IPS-15b (cell line): ENCODE results near the gene RNU5D-1.
"Not testable (repeated sequence)": the region's sequence is repeated elsewhere in the genome, so short reads cannot be mapped to it uniquely, and the experiment has no call there.

Source experiments
- H3K27me3 ChIP-seq: one replicate; pipeline ENCODE4 v1.6.1; 2013; ENCODE audit warnings: low read length; ENCODE audit not compliant: control insufficient read depth, insufficient read depth
- H3K36me3 ChIP-seq: one replicate; pipeline ENCODE4 v1.6.1; 2013; ENCODE audit warnings: low read length; ENCODE audit not compliant: control insufficient read depth, insufficient read depth
- H3K4me1 ChIP-seq: one replicate; pipeline ENCODE4 v1.6.1; 2013; ENCODE audit warnings: mild to moderate bottlenecking, low read length; ENCODE audit not compliant: control insufficient read depth, insufficient read depth
- H3K4me3 ChIP-seq: one replicate; pipeline ENCODE4 v1.5.1; 2013; ENCODE audit warnings: low read depth, low read length
- H3K9ac ChIP-seq: one replicate; pipeline ENCODE4 v1.6.1; 2013; ENCODE audit warnings: low read depth, mild to moderate bottlenecking, low read length
- H3K9me3 ChIP-seq: one replicate; pipeline ENCODE4 v1.6.1; 2013; ENCODE audit warnings: mild to moderate bottlenecking, low read length; ENCODE audit not compliant: control insufficient read depth, insufficient read depth

The RNU5D-1 gene

DNA sequence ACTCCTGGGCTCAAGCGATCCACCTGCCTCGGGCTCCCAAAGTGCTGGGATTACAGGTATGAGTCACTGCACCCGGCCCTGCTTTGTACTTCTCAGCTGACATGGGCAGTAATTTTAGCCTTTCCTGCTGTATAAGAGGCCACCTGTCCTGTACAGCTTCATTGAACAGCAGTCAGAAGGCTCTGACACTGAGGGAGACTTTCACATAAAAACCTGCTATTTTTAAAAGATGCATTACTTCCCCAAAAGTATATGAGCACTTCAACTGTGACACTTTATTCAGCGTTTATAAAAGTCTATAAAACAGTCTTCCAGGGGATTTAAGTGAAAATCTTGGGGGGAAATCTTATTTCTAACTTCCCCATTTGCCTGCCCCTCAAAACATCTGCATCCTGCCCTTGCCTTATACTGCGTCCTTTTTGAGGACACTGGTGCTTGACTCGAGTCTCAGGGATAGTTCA lies 17.6 kb downstream of the RNU5D-1 start:
- Histone ChIP-seq H3K9ac (no peak overlapping the region), H3K9me3 (peaks cover 2% of the 10 kb centered on the region), H3K4me1 (no peaks in the 10 kb centered on the region), H3K27me3 (no peaks in the 10 kb centered on the region), H3K4me3 (no peak overlapping the region), H3K36me3 (no peaks in the 10 kb centered on the region)

DNA sequence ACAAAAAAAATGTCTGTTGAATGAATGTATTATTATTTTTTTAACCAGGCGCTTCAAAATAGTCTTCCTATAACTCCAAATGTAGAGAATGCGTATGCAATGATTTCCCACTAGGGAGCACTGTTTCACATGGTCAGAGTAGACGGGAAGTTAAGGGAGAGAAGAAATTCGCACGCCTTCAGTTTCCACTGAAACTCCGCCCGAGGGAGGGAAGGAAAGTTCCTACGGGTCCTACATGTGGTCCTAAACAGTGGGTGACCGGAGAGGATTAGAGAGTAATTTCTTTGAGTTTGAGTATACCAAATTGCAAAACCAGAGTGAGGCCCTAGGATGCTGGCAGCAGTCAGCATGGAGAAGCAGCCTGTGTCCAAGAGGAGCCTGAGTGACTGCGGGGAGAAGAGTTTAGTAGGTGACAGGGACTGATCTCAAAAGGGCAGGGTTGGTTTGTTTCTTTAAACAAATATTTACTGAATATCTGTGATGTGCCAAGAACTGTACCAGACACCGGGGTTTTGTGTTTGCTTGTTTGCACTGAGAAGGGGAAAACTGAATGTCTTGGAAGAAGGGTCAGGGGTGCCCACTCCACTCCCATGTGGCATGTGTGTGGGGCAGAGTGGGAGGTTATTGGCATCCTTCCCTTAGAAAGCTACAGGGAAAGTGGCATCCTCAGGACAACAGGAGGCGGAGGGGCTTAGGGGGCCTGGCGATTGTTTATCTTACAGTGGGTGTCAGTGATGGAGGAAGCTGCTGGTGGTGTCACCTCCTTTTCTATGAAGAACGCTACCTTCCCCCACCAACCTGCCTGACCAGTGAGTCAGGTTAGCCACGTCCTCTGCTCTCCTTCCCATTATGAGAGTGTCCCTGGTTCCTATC lies 22.8 kb downstream of the RNU5D-1 start:
- no peaks in the 10 kb centered on the region for H3K4me1 ChIP-seq
- peaks cover 2% of the 10 kb centered on the region for H3K9me3 ChIP-seq
- no peak overlapping the region for H3K4me3 ChIP-seq
- H3K36me3 ChIP-seq: no peaks in the 10 kb centered on the region
- H3K27me3 ChIP-seq: no peaks in the 10 kb centered on the region
- H3K9ac ChIP-seq: no peak overlapping the region

DNA sequence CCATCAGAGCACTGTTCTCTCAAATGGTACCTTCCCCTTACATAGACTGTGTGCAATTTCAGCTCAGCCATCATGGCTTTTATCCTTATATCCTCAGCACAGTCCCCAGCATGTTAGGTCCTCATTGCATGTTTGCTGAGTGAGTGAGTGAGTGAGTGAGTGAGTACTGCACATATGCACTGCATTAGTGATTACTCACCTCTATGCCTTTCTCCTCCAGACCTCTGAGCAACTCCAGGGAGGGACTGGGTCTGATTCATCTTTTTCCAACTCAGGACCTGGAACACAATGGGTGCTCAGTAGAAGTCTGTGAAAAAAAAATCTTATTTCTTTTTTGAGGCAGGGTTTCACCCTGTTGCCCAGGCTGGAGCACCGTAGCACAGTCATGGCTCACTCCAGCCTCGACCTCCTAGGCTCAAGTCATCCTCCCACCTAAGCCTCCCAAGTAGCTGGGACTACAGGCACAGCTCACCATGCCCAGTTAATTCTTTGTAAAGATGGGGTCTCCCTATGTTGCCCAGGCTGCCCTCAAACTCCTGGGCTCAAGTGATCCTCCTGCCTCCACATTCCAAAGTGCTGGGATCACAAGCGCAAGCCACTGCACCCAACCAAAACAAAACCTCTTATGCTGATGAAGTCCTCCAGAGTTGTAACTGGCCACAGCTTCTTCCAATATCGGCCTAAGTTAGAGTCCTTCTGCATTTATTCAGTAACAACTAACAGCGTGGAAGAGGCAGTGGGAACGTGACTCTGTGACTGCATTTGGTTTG lies 23.7 kb downstream of the RNU5D-1 start:
- Histone ChIP-seq H3K36me3 (no peaks in the 10 kb centered on the region), H3K9me3 (peaks cover 2% of the 10 kb centered on the region), H3K4me1 (no peaks in the 10 kb centered on the region), H3K4me3 (no peak overlapping the region), H3K9ac (no peak overlapping the region), H3K27me3 (no peaks in the 10 kb centered on the region)

DNA sequence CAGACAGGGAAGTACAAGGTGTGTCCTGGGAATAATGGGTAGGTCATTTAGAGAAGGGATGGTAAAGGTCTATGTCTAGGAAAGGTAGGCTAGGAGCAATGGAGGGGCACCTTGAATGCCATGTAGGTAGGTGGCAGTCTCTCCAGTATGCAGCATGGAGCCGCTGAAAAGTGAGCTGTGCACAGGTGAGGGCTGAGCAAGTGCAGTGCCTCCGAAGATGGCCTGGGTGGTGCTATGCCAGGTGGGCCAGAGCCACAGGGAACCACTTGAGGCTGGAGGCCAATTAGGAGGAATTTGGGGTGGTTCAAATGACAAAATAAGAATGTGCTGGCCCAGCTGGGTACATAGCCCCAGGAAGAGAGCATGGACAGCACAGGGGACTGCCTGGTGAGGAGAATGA lies 25.0 kb downstream of the RNU5D-1 start:
- H3K9ac ChIP-seq: no peak overlapping the region
- no peaks in the 10 kb centered on the region for H3K4me1 ChIP-seq
- H3K4me3 ChIP-seq: no peak overlapping the region
- H3K36me3 ChIP-seq: no peaks in the 10 kb centered on the region
- no peaks in the 10 kb centered on the region for H3K27me3 ChIP-seq
- H3K9me3 ChIP-seq: peaks cover 2% of the 10 kb centered on the region

DNA sequence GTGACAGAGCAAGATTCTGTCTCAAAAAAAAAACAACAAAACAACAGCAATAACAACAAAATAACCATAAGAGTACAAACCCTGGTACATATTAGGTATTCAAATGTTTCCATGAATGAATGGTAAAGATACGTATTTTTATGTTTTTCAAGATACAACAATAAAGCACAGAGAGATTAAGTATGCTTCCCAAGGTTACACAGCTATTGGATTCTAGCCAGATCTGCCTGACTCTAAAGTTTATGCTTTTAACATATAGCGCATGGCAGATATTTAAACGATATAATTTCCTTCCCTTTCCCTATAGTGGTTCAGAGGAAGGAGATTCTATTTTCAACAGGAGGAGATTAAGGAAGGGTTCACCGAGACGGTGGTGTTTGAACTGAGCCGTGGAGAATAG lies 25.5 kb downstream of the RNU5D-1 start:
- Histone ChIP-seq H3K9ac (no peak overlapping the region), H3K36me3 (no peaks in the 10 kb centered on the region), H3K4me3 (no peak overlapping the region), H3K4me1 (no peaks in the 10 kb centered on the region), H3K27me3 (no peaks in the 10 kb centered on the region), H3K9me3 (peaks cover 2% of the 10 kb centered on the region)

DNA sequence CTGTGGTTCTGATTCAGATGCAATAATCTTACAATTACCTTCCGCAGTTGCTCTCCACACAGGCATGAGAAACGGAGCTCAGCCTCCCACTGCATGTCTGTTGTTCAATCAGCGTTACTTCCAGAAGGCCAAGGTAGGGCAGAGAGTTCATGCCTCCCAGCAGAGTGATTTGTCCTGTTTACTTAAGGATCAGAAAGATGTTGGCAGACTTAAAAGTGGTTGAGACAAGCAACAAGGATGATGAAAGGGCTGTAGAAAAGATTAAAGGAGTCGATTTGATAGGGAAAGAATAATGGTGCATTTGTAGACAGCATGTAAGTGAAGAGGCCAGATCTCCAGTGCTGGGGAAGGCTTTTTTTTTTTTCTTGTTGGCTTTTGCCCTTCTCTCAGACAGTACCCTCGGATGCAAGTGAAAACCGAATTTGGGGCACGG lies 29.8 kb downstream of the RNU5D-1 start:
- Histone ChIP-seq H3K9me3 (no peaks in the 10 kb centered on the region), H3K4me1 (no peaks in the 10 kb centered on the region), H3K27me3 (no peaks in the 10 kb centered on the region), H3K4me3 (no peak overlapping the region), H3K9ac (no peak overlapping the region), H3K36me3 (no peaks in the 10 kb centered on the region)

DNA sequence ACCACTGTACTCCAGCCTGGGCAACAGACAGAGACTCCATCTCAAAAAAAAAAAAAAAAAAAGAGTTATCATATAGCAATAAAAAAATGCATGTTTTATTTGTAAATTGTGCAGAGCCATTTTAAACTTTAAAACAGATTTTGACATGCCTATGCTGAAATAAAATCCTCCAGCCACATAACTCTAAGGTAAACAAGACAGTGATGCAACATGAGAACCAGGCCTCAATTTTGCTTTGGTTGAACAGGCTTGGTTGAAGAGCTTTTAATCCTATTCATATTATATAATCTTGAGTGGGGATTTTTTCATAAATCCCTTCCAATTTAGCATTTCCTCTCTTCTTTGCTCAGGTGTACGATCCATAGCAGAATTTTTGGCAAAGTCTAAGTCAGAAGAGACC lies 30.4 kb downstream of the RNU5D-1 start:
- H3K27me3 ChIP-seq: no peaks in the 10 kb centered on the region
- no peaks in the 10 kb centered on the region for H3K4me1 ChIP-seq
- H3K9me3 ChIP-seq: no peaks in the 10 kb centered on the region
- H3K9ac ChIP-seq: no peak overlapping the region
- H3K4me3 ChIP-seq: no peak overlapping the region
- H3K36me3 ChIP-seq: no peaks in the 10 kb centered on the region

DNA sequence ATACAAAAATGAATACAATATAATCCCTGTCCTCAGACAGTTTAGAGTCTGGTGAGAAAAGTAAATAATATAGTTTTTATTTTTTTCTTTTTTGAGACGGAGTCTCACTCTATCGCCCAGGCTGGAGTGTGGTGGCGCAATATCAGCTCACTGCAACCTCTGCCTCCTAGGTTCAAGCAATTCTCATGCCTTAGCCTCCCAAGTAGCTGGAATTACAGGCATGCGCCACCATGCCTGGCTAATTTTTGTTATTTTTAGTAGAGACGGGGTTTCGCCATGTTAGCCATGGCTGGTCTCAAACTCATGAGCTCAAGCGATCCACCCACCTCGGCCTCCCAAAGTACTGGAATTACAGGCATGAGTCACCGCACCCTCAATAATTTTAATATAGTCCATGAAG lies 31.6 kb downstream of the RNU5D-1 start:
- not testable (repeated sequence) for H3K9me3 ChIP-seq, H3K4me1 ChIP-seq, H3K9ac ChIP-seq, H3K27me3 ChIP-seq, H3K4me3 ChIP-seq, H3K36me3 ChIP-seq

DNA sequence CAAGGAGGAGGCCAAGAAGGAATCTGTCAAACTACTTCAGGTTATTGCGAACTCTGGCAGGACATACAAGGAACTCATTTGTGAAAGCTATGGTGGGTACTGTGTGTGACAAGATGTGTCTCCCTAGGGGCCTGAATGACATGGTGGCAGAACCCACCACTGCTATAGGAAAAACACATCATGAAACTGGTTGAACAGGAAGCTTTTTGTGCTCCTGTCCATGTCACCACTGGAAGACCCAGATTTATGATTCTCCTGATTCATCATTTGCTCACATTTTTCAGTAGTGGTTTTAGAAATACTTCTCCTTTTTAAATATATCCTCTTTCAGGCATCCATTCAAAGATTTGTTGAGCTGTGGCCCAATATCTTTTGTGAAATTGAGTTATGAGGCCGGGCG lies 32.8 kb downstream of the RNU5D-1 start:
- H3K4me3 ChIP-seq: no peak overlapping the region
- no peaks in the 10 kb centered on the region for H3K36me3 ChIP-seq
- H3K4me1 ChIP-seq: no peaks in the 10 kb centered on the region
- no peak overlapping the region for H3K9ac ChIP-seq
- no peaks in the 10 kb centered on the region for H3K27me3 ChIP-seq
- no peaks in the 10 kb centered on the region for H3K9me3 ChIP-seq

DNA sequence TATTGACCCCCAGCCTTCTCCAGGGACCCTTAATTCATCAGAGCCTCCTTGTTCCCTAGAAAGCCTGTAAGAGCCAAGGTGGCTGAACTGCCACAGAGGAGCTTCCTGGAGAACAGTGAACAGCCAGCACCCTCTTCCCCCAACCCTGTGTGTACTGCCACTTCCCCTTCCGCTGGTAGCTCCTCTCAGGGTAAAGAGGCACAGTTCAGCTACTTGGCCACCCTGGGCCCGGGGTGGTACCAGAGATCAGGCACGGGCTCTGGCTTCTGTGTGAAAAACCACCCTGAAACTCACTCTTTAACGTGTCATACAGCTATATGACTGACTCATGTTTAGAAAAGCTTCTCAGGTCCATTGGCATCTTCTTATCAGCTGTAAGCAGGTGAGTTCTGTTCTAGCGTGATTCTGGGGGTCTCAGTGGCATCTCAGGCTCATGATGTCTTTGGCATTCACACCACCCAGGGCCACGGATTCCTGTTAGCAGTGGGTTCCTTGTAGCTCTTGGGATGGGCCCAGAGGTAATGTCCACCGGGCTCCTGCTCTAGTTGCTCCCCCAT lies 34.1 kb downstream of the RNU5D-1 start:
- Histone ChIP-seq H3K9me3 (no peaks in the 10 kb centered on the region), H3K4me3 (no peak overlapping the region), H3K9ac (no peak overlapping the region), H3K4me1 (no peaks in the 10 kb centered on the region), H3K27me3 (no peaks in the 10 kb centered on the region), H3K36me3 (no peaks in the 10 kb centered on the region)

DNA sequence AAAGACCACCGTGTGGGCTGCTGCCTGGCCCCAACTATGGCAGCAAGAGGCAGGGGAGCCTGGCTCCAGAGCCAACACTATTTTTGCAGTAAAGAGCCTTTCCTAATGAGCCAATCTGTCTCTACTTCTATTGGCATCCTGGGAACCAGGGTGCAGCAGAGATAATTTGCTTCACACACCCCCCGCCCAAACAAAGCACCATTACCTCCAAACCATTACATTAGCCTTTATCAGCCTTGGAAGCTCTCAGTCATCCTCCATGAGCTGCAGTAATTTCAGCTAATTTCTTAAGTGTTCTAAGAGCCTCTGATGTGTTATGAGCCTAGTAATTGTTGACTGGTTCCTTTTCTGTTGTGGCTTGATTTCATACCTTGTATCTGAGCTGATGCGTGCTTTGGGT lies 34.9 kb downstream of the RNU5D-1 start:
- H3K4me1 ChIP-seq: no peaks in the 10 kb centered on the region
- no peak overlapping the region for H3K4me3 ChIP-seq
- no peaks in the 10 kb centered on the region for H3K36me3 ChIP-seq
- no peaks in the 10 kb centered on the region for H3K27me3 ChIP-seq
- no peaks in the 10 kb centered on the region for H3K9me3 ChIP-seq
- H3K9ac ChIP-seq: no peak overlapping the region
